B cell (primary cell): ENCODE results near the gene CYP4F2. TPM values are rescaled to one million over a fixed set of nuclear protein-coding genes. Genes with fewer than 3 reads are reported as not detected.

Source experiments
- ATAC-seq: fragments of 200-7000 bp; cut with Tn5 transposase; one replicate; pipeline ENCODE4 v1.10.0; 2021; ENCODE audit warnings: low read depth, mild to moderate bottlenecking, moderate number of reproducible peaks, moderate library complexity
- CTCF ChIA-PET: fragments of 350-600 bp; sonication (Branson Sonifier 250); formaldehyde crosslinking; loops from one replicate; lab custom pipeline; 2021; ENCODE audit warnings: antibody characterized with exemption, inconsistent platforms; lab: Charles Lee
- POLR2A ChIA-PET: fragments of 350-600 bp; sonication (Branson Sonifier 250); formaldehyde crosslinking; loops from one replicate; lab custom pipeline; 2021; ENCODE audit warnings: antibody characterized with exemption; lab: Charles Lee
- DNase-seq: peaks from one replicate; pipeline ENCODE4 v3.0.0; 2013
- H2AFZ ChIP-seq: 2 replicates; pipeline ENCODE4 v1.6.1; 2012; ENCODE audit warnings: mild to moderate bottlenecking, low read depth, low read length; ENCODE audit not compliant: insufficient read depth, poor library complexity, severe bottlenecking
- H3K27ac ChIP-seq, 2 donors: 1 replicate in 1 of 2; 2 replicates in 1 of 2; pipeline ENCODE4 v1.5.1; 2012 to 2013; ENCODE audit warnings: low read length in 2 of 2, mild to moderate bottlenecking in 2 of 2, moderate library complexity in 1 of 2
- H3K27me3 ChIP-seq, 4 experiments: fragments of 200-600 bp in 1 of 4; sonication (generic) in 1 of 4; replicated peaks in 1 of 4; 1 replicate in 2 of 4; 2 replicates in 2 of 4; pipeline versions ENCODE4 v1.6.1 to v1.7.0; 2013 to 2016; ENCODE audit warnings: low read length in 3 of 4, mild to moderate bottlenecking in 2 of 4, mixed read lengths in 1 of 4, moderate library complexity in 1 of 4; ENCODE audit not compliant: insufficient read depth in 4 of 4, control insufficient read depth in 3 of 4; ENCODE audit errors: control extremely low read depth in 1 of 4
- H3K36me3 ChIP-seq, 2 experiments: replicated peaks in 1 of 2; 1 replicate in 1 of 2; 2 replicates in 1 of 2; pipeline versions ENCODE4 v1.6.1 to v1.7.1; 2013; ENCODE audit warnings: low read length in 1 of 2; ENCODE audit not compliant: insufficient read depth in 2 of 2, control insufficient read depth in 1 of 2; ENCODE audit errors: control extremely low read depth in 1 of 2, extremely low read depth in 1 of 2
- H3K4me1 ChIP-seq, 2 donors: fragments of 200-600 bp in 1 of 2; sonication (generic) in 1 of 2; 1 replicate in 1 of 2; 2 replicates in 1 of 2; pipeline versions ENCODE4 v1.5.1 to v1.6.1; 2013 to 2017; ENCODE audit warnings: low read length in 2 of 2; ENCODE audit not compliant: control insufficient read depth in 2 of 2, insufficient read depth in 2 of 2
- H3K4me2 ChIP-seq: replicated peaks from 2 replicates; pipeline ENCODE3; 2012; ENCODE audit warnings: mild to moderate bottlenecking, low read depth, low read length; ENCODE audit not compliant: poor library complexity, severe bottlenecking
- H3K4me3 ChIP-seq, 5 experiments: fragments of 200-600 bp in 1 of 5; sonication (generic) in 1 of 5; 1 replicate in 3 of 5; 2 replicates in 2 of 5; pipeline versions ENCODE4 v1.5.1 to v1.7.0; 2011 to 2016; ENCODE audit warnings: low read length in 4 of 5, mild to moderate bottlenecking in 4 of 5, low read depth in 2 of 5, control low read depth in 1 of 5, moderate library complexity in 1 of 5; ENCODE audit not compliant: insufficient read depth in 1 of 5; ENCODE audit errors: control extremely low read depth in 1 of 5, extremely low read depth in 1 of 5
- H3K79me2 ChIP-seq: fragments of 200-600 bp; sonication (generic); one replicate; pipeline ENCODE4 v1.6.0; 2016; ENCODE audit warnings: low read length; ENCODE audit not compliant: control insufficient read depth, insufficient read depth
- H3K9ac ChIP-seq: fragments of 200-600 bp; sonication (generic); 2 replicates; pipeline ENCODE4 v1.6.1; 2017; ENCODE audit warnings: mild to moderate bottlenecking, low read length, moderate library complexity
- H3K9me3 ChIP-seq, 3 donors: one replicate each; pipeline versions ENCODE4 v1.6.1 to v1.7.1; 2013; ENCODE audit warnings: low read length in 2 of 3; ENCODE audit not compliant: control insufficient read depth in 2 of 3, insufficient read depth in 1 of 3; ENCODE audit errors: control extremely low read depth in 1 of 3
- H4K20me1 ChIP-seq: 2 replicates; pipeline ENCODE4 v1.6.0; 2012; ENCODE audit warnings: mild to moderate bottlenecking, low read length; ENCODE audit not compliant: insufficient read depth, control insufficient read depth, poor library complexity, severe bottlenecking
- H3K27ac Mint-ChIP-seq: one replicate; pipeline ENCODE4 v1.8.0; 2021; ENCODE audit warnings: mixed read lengths
- H3K27me3 Mint-ChIP-seq: one replicate; pipeline ENCODE4 v1.8.0; 2021; ENCODE audit warnings: mixed read lengths
- H3K4me1 Mint-ChIP-seq: one replicate; pipeline ENCODE4 v1.8.0; 2021; ENCODE audit warnings: mixed read lengths
- H3K4me3 Mint-ChIP-seq: one replicate; pipeline ENCODE4 v1.8.0; 2021; ENCODE audit warnings: mixed read lengths
- H3K9me3 Mint-ChIP-seq: one replicate; pipeline ENCODE4 v1.8.0; 2022; ENCODE audit warnings: mixed read lengths; ENCODE audit not compliant: insufficient read depth
- EZH2 ChIP-seq: IDR thresholded peaks from 2 replicates; pipeline ENCODE4 v1.6.1; 2012; ENCODE audit warnings: borderline replicate concordance, low read depth, mild to moderate bottlenecking, moderate library complexity, low read length; ENCODE audit not compliant: insufficient read depth, poor library complexity, severe bottlenecking
- WGBS: methylation state at CpG from one replicate; pipeline ENCODE4 v1.1.5; 2013; ENCODE audit warnings: missing lambda C conversion rate; ENCODE audit not compliant: insufficient coverage; 5-methylcytosine and 5-hydroxymethylcytosine counted together
- intact Hi-C: fragments of 100-400 bp; cut with micrococcal nuclease; formaldehyde crosslinking; loops from one replicate; pipeline ENCODE4 v1.10.0; 2022
- polyA plus RNA-seq: library from polyadenylated mRNA; depleted of rRNA; stranded (reverse); fragments of >200 nt; gene quantifications from 2 replicates; pipeline ENCODE4 v1.2.3, GENCODE V29; 2012
- total RNA-seq, 2 donors: library from RNA; stranded (reverse); fragments of 120-200 nt in 1 of 2; gene quantifications; 1 replicate in 1 of 2; 2 replicates in 1 of 2; pipeline versions ENCODE4 v1.2.3 to v1.2.4, GENCODE V29; 2013 to 2022
- TF ChIP-seq, protein P1 (sequence below): fragments of 200-600 bp; IDR thresholded peaks from one replicate; pipeline ENCODE4 v1.8.0; 2022; ENCODE audit warnings: antibody characterized with exemption, mild to moderate bottlenecking

CYP4F2 gene
- total and polyA plus RNA-seq, 2 donors (not counting 1 experiment from before 2014, with no cell fraction given) = not detected

GRCh38 chr19:15871570-15871969 is 26.3 kb downstream of the CYP4F2 start:
- H3K79me2 ChIP-seq = no peaks in the 10 kb centered on the region
- ATAC-seq (no peak), DNase-seq (no peak)
- H3K4me3 Mint-ChIP-seq = peak overlapping the region; percentile 74
- H3K4me1 ChIP-seq = peaks cover 10 to 11% of the 10 kb centered on the region in 2 donors
- peaks cover 32% of the 10 kb centered on the region for H3K27me3 Mint-ChIP-seq
- ChIA-PET CTCF (no interaction called here), POLR2A (no interaction called here)
- H3K9ac ChIP-seq = no peak overlapping the region
- peaks cover 2 to 12% (median 6%) of the 10 kb centered on the region in 3 donors for H3K9me3 ChIP-seq
- H3K4me2 ChIP-seq = peak overlapping the region; percentile 70
- H3K27me3 ChIP-seq = peaks cover 0 to 9% (median 0%) of the 10 kb centered on the region in 4 experiments
- no peaks in the 10 kb centered on the region for H3K36me3 ChIP-seq
- TF ChIP-seq, protein P1, sequence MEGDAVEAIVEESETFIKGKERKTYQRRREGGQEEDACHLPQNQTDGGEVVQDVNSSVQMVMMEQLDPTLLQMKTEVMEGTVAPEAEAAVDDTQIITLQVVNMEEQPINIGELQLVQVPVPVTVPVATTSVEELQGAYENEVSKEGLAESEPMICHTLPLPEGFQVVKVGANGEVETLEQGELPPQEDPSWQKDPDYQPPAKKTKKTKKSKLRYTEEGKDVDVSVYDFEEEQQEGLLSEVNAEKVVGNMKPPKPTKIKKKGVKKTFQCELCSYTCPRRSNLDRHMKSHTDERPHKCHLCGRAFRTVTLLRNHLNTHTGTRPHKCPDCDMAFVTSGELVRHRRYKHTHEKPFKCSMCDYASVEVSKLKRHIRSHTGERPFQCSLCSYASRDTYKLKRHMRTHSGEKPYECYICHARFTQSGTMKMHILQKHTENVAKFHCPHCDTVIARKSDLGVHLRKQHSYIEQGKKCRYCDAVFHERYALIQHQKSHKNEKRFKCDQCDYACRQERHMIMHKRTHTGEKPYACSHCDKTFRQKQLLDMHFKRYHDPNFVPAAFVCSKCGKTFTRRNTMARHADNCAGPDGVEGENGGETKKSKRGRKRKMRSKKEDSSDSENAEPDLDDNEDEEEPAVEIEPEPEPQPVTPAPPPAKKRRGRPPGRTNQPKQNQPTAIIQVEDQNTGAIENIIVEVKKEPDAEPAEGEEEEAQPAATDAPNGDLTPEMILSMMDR = no peak
- no peak for TF ChIP-seq EZH2
- H4K20me1 ChIP-seq = no peaks in the 10 kb centered on the region
- H3K4me1 Mint-ChIP-seq = peaks cover 17% of the 10 kb centered on the region
- intact Hi-C loops = no loop called here
- H3K27ac Mint-ChIP-seq = no peak overlapping the region
- H3K27ac ChIP-seq = no peak overlapping the region
- H3K9me3 Mint-ChIP-seq = peaks cover 3% of the 10 kb centered on the region
- peak overlapping the region; percentile 60 for H2AFZ ChIP-seq
- 6% methylated on average over 11 of the region's 11 CpGs for WGBS
- H3K4me3 ChIP-seq = peak overlapping the region in 2 of 5 experiments; percentile 31 to 35

DNA sequence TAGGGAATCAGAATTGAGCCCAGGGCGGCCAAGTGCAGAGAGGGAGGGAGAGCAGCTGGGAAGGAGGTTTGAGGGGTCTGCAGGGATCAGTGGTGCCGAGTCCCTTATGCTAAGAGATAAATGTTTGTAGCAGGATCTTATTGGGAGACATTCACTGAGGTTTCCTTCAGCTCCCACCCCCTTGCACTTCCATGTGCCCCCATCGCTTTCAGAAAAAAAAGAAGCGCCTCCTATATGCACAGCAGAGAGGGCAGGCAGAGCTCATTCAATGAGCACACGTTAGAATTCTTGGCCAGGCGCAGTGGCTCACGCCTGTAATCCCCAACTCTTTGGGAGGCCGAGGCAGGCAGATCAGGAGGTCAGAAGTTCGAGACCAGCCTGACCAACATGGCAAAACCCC is 28.0 kb downstream of the CYP4F2 start:
- Histone ChIP-seq H3K4me3 (no peak overlapping the region), H3K27ac (no peak overlapping the region), H3K9me3 (peaks cover 0 to 12% (median 4%) of the 10 kb centered on the region in 3 donors), H3K79me2 (no peaks in the 10 kb centered on the region), H4K20me1 (no peaks in the 10 kb centered on the region), H3K27me3 (peaks cover 0 to 7% (median 0%) of the 10 kb centered on the region in 4 experiments), H3K9ac (no peak overlapping the region), H3K4me1 (peaks cover 6 to 9% of the 10 kb centered on the region in 2 donors), H3K36me3 (no peaks in the 10 kb centered on the region), H3K4me2 (no peak overlapping the region), H2AFZ (no peak overlapping the region)
- H3K27me3 Mint-ChIP-seq = peaks cover 24% of the 10 kb centered on the region
- H3K4me1 Mint-ChIP-seq = peaks cover 14% of the 10 kb centered on the region
- ChIA-PET CTCF (interaction anchor here (0.8 to 1.3 kb wide), 3 partner anchors 20 to 1021 kb away, joined by 3 to 4 read pairs (median 3); partner anchors contain the start of gene OR7A10), POLR2A (no interaction called here)
- DNase-seq = no peak
- peaks cover 3% of the 10 kb centered on the region for H3K9me3 Mint-ChIP-seq
- WGBS = 77% methylated on average over 7 of the region's 9 CpGs
- H3K27ac Mint-ChIP-seq = no peak overlapping the region
- TF ChIP-seq EZH2 = no peak
- TF ChIP-seq, protein P1 = no peak
- no peak overlapping the region for H3K4me3 Mint-ChIP-seq
- no peak for ATAC-seq
- intact Hi-C loops = no loop called here
